HG03457 (cell line): Measurements from ENCODE around the gene MS4A5.

ENCODE experiments used
- ATAC-seq: cut with Tn5 transposase; IDR thresholded peaks from one replicate; pipeline ENCODE4 v1.9.1; 2021; ENCODE audit warnings: moderate number of reproducible peaks; ENCODE audit not compliant: unreplicated experiment

Gene MS4A5

DNA sequence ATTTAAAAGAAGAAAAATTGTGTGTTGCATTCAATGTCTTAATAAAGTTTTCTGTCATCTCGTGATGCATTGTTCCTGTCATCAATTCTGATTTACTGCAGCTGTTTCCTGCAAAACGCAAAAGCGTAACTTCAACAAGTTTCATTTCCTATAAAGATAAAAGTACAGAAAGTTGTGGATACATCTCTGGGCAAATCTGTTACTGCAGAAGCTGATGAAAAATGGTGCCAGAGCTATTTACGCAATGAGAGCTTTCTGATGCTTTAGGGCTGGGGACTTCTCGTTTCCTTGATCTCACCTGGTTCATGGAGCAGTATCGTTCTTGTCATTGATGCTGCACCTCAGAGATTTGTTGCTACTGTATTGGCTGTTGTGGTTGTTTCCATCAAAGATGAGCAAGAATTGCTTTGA lies 47.7 kb downstream of the MS4A5 start:
- ATAC-seq = no peak

- no peak for ATAC-seq
Measured at GRCh38 chr11:60482361-60482760, 53.0 kb downstream of the MS4A5 start.

- ATAC-seq = peak; percentile 91
Measured at GRCh38 chr11:60485987-60486386, 56.6 kb downstream of the MS4A5 start.

- no peak for ATAC-seq
Measured at GRCh38 chr11:60492488-60493009, 63.2 kb downstream of the MS4A5 start, which contains the start of gene MS4A12. Gene MS4A12, plus strand, starts transcription at chr11:60492778. Its CDS starts 4,541 bp downstream, at chr11:60497319.

DNA sequence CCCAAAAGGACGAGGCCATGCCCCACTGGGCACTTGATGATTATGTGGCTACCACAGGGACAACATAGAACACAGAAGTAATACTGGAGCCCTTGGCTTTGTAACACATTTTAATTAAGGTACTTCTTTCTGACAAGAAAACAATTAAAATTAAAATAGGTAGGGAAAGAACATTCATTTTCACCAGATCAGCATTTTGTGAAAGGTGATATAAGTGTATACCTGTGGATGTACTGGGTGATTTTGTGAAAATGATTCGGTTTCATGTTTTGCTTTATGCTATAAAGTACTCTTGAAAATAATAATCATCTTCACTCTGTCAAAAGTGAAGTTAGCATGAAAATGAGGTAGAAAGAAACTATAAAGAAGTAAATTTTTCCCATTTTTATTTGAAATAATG lies 64.1 kb downstream of the MS4A5 start:
- no peak for ATAC-seq
